Kidney tubule cell (primary cell): ENCODE measurements around the gene PSMG3.
"Not testable (repeated sequence)": the region's sequence is repeated elsewhere in the genome, so short reads cannot be mapped to it uniquely, and the experiment has no call there.

Experiments used
- DNase-seq: peaks from one replicate; pipeline ENCODE4 v3.0.0-alpha.2; 2018; ENCODE audit warnings: low spot score

The PSMG3 gene

DNA sequence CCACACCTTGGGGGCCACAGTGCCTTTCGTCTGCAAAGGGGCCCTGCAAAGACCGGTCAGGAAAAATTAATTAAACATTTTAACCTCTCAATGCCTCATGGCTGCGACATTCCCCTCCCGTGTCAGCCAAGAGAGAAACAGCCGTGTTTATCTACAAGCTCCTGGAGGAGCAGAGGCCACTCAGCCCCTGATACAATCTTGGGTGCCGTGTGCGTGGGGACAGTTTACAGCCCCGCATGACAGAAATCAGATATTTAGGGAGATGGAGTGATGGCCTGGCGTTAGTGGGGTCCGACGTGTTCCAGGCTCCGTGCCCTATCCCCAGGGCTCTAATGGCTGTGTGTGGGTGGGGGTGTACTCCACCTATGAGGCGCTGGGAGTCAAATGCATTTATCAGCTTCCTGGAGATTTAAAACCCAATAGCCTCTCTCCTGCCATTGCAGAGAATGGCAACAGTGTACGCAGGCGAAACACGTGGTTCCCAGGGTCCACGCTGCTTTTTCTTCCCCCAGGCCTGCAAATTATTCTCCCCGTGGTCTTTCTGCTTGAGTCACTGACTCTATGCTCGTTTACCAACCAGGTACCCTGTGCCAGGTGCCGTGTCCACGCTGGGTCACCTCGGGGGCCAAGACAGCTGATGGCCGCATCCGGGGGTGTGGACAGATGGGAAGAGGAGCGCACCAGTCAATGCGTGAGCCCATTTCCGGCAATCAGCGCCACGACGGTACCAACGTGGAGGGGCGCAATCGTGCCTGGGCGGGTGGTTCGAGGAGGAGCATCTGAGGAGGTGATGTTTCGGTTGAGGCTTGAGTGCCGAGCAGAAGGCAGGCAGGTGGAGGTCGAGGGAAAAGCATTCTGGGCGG is 26.6 kb upstream of the PSMG3 start:
- no peak for DNase-seq

DNA sequence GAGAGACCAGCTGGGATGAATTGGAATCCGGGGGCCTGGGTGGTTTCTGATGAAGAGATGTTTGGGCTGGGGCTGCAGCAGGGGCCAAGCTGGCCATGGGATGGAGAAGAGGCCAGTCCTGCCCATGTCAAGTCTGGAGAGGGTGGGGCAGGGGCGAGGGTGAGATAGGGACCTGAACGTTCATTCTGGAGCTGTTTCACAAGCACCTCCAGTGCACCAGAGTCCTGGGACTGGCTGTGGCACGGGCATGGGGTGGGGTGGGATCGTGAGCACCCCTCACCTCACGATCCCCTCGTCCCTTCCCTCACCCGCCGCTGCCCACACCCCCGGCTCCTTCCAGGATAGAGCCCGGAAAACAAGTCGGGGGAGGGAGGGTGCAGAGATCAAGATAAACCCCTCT is 25.8 kb upstream of the PSMG3 start:
- DNase-seq, result no peak

DNA sequence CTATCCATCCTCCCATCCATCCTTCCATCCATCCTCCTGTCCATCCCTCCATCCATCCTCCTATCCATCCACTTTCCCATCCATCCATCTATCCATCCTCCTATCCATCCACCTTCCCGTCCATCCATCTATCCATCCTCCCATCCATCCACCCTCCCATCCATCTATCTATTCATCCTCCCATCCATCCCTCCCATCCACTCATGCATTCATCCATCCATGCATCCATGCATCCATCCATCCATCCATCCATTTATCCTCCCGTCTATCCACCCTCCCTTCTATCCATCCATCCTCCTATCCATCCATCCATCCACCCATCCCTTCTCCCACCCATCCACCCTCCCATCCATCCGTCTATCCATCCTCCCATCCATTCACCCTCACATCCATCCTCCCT is 25.2 kb upstream of the PSMG3 start:
- no peak for DNase-seq

DNA sequence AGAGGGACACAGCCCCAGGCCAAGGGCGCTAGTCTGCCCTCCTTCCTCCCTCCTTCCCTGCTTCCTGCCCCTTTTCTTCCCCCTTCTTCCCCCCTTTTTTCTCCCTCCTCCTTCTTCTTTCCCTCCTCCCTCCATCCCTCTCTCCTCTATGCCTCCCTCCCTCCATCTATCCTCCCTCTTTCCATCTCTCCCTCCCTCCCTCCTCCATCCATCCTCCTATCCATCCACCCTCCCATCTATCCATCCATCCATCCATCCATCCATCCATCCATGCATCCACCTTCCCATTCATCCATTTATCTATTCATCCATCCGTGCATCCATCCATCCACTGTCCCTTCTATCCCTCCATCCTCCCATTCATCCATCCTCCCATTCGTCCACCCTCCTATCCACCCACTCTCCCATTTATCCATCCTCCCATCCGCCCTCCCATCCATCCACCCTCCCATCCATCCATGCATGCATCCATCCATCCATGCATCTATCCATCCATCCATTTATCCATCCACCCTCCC is 24.1 kb upstream of the PSMG3 start:
- no peak for DNase-seq

DNA sequence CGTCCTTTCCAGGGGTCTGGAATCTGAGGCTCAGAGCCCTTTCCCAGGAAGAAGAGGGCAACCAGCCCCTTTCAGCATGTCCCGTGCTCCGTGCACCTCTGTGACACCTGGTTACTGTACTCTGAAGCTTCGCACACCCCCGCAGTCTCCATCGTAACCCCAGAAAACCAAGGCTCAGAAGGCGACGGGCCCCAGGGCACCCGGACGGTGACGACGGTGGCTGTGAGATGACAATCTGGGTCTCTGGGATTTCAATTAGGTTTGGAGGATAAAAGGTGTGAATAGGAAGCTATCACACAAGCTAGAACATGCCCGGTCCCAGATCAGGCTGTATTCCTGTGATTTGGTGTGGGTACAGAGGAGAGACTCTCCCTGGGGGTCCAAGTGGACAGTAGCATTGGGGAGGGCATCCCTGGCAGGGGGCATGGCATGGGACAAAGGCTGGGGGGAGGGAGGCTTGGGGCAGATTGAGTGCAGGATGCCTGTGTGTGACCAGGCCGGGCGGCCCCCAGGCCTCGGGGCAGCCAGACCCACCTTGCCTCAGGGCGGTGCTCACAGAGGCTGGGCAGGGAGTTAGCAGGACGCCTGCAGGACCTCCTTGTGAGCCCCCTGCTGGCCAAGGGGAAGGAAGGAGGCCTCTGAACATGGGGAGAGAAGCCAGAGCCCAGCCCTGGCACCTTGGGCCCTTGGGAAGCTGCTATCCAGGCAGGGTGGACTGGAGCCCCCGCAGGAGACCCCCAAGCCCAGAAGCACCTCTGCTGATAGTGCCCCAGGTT is 23.4 kb upstream of the PSMG3 start:
- no peak for DNase-seq

DNA sequence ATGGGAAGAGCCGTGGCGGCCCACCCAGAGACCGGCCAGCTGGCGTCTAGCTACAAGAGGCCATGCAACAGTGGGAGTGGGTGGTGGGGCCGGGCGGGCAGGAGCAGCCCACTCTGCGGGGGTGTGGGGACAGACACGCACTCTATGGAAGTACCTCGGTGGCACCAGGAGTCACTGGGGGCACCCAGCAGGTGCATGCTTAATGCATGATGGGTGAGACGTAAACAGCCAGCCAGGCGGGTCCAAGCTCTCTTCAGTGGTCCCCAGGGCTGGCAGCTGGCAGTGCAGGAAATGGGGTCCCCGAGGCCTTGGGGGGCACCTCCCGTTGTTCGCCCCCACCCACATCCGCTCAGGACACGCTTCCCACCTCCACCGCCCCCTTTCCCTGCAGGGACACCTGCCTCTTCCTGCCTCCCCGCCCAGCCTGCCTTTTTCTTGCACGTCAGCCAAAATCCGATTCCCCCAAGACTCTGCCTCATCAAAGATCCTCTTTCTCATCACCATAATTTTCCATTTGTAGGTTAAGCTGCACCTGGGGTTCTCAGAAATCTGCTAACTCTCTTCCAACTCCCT is 22.6 kb upstream of the PSMG3 start:
- DNase-seq, result no peak

DNA sequence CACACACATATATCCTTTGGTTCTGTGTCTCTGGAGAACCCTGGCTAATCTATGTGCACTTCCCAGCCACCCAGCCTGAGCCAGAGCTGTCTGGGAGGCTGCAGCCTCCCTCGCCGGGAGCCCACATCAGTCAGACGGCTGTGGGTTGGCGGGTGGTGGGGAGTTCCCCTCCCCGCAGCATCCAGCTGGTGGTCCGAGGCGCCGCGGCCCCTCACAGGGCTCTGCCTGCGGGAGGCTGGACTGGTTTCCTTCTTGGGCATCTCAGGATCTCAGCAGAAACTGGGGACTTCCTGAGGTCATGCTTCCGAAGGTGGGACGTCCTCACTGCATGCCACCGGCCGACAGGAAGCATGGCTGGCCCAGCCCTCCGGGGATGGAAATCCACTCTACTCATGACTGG is 22.0 kb upstream of the PSMG3 start:
- no peak for DNase-seq

DNA sequence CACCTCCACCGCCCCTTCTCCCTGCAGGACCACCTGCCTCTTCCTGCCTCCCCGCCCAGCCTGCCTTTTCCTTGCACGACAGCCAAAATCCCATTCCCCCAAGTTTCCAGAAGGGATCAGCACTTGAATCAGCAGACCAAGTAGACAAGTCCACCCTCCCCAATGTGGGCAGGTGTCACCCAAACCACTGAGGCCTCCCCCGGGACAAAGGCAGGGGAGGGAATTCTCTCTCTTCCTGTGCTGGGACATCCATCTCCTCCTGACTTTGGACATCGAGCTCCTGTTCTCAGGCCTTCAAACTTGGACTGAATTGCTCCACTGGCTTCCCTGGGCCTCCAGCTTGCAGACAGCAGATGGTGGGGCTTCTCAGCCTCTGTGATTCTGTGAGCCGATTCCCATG is 21.6 kb upstream of the PSMG3 start:
- DNase-seq, result no peak

DNA sequence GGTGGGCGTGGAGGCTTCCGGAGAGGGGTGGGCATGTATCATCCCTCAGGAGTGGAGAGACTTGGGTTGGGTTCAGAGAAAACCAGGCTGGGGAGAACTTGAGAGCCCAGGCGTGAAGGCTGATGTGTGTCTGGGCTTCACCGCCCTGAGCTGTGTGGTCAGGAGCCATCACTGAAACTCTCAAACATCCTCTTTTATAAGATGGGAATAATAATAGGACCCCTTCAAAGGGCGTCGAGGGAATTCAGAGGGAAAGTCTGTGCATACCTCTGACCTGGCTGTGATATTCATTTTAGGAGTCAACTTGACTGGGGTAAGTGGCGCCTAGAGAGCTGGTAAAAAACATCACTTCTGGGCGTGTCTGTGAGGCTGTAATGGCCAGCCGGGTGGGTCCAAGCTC is 21.1 kb upstream of the PSMG3 start:
- no peak for DNase-seq

DNA sequence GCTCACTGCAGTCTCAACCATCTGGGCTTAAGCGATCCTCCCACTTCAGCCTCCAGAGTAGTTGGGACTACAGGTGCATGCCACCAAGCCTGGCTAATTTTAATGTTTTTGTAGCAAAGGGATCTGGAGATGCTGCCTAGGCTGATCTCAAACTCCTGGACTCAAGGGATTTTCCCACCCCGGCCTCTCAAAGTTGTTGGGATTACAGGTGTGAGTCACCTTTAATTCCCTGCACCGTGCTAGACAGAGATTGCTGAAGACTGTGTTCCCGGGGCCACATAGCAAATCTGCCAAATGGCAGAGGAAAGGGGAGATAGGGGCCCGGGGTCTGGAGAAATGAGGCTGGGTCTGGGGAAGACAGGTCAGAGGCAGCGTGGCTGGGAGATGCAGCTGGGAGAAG is 20.6 kb upstream of the PSMG3 start:
- no peak for DNase-seq

DNA sequence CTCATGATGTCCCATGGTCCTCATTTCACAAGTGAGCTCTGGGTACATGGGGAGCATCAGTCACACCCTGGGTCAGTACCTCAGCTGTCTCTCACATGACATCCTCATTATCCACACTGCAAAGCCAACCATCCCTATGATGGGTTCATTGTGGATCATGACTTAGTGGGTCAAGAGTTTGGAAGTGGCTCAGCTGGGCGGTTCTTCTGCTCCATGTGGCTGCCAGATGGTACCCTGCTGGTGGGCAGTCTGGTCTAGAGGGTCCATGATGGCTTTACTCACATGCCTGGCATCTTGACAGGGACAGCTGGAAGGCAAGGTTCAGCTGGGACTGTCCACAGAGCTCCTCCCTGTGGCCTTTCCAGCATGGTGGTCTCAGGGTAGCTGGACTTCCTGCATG is 19.1 kb upstream of the PSMG3 start:
- DNase-seq, result no peak

DNA sequence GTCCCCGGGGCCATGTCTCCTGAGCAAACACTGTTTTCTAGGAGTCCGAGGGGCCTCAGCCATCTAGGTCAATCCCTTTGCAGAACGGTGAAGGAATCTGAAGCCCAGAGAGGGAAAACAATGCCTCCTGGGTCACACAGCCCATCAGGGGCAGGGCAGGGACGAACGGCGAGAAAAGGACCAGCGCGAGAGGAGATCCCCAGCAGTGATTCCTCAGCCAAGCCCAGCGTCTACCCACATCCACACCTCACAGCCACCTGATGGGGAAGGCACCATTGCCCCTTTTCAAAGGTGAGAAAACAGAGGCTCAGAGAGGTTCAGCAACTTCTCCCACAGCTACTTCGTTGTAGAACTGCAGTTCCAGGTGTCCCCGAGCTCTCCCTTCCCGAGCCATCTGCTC is 17.9 kb upstream of the PSMG3 start:
- no peak for DNase-seq

DNA sequence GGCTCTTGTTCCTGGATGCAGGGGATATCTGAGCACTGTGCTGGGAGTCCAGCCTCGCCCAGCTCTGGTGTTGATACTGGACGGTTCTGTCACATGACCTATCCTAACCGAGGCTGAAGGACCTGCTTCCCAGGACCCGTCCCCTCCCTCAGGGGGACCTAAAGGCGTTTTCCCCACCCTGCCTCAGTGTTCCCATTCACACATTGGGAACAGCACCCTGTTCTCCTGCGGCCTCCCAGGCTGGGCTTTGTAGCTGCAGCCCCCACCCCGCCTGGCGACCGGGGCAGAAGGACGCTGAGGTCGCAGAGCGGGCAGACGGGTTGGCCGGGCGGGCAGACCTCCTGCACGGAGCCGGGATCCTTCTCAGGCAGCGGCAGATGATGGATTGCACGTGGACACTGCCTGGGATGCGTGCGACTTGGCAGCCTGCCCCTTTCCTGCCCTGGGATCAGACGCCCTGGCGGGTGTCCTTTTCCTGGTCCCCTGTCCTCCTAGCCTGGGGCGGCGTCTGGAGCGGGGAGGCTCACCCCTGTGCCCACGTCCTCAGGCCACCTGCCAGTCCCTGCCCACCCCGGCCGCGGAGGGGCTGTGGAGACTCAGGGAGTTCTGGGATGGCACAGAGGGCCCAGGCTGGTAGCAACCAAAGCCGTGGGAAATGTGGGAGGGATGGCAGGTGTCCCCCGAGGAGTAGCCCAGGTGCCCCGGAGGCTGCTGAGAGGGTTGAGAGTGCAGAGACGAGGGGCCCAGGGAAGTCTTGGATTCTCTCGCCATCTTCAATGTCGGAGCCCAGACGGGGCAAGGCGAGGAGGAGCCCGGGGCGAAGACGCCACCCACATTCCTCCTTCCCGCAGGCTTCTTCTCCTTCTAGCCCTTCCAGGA is 17.2 kb upstream of the PSMG3 start:
- no peak for DNase-seq

DNA sequence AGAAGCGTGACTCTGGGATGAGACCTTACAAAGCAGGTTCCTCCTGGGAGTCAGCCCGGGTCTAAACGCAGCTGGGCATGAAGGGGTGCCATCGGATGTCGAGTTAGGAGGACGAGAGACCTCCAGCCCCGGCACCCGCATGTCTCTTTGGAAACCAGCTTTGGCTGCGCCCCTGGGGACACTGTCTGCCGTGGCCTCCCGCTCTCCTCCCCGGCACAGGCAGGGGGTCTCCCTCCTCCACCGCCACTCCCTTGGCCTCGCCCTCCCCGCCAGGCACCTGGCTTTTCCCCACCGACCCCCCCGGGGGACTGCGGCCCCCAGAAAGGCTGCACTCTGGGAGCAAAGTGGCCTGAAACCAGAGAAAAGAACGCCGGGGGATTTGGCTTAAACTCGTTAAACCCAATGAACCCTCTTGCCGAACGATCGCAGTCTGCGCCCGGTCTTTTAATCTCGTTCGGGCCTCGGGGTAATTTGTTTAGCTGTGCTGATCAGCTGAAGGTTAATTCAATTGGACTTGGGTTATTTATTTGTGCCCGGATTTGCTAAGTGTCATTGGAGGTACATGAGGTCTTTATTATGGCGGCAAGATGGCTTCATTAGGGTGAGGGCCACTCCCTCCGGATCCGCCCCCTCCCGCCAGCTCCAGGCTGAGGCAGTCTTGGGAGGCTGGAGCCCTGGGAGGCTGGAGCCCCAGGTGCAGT is 16.4 kb upstream of the PSMG3 start:
- DNase-seq, result no peak

DNA sequence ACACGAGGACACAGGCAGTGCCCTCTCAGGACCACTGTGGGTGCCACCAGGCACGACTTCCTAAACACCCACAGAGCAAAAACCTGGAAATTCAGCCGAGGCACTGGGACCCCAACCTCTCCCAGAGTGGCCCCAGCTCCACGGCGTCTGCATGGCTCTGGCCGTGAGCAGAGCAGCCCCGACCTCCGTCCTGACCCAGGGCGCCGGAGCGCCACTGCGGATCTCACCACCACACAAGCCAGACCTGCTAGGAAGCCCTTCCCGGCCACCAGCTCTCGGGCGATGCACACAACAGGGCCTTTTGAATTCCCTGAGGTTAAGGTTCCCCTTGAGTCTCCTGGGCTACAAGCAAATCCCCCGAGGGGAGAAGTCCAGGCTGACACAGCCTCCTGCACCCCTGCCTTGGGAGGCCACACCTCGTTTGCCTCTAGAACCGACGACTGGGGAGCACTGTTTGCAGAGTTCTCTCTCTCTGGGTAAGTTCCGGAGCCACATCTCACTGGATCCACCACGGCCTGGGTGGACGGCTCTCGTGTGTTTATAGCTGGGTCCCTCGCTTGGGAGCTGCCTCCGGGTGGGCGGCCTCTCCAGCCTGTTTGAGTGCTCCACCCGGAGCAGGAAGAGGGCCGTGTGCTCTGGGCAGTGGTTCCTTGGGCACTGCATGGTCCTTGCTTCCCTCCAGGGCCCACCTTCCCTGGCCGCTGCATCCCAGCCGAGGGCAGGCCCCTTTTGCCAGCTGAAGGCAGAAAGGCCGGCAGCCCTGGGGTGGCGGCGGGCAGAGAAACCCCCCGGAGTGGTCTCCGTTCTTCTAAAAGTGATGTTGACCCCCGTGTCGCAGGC is 15.5 kb upstream of the PSMG3 start:
- no peak for DNase-seq

DNA sequence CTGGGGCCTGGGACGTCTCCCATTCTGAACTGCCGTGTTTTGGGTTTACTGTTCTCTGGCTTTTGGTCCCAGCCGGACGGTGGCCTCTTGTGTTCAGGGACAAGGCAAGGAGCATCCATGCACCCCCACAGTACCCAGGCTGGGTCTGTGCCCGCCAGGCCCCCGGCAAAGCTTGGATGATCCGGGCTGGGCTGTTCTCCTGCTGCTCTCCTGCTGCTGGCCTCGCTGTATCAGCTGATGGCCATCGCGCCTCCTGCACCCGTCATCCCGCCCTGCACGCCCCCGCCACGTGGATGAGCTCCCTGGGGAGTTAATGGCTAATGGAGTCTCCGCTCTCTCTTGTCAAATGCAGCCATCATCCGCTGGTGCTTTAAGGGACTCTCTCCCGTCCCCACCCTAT is 14.9 kb upstream of the PSMG3 start:
- DNase-seq, result no peak

DNA sequence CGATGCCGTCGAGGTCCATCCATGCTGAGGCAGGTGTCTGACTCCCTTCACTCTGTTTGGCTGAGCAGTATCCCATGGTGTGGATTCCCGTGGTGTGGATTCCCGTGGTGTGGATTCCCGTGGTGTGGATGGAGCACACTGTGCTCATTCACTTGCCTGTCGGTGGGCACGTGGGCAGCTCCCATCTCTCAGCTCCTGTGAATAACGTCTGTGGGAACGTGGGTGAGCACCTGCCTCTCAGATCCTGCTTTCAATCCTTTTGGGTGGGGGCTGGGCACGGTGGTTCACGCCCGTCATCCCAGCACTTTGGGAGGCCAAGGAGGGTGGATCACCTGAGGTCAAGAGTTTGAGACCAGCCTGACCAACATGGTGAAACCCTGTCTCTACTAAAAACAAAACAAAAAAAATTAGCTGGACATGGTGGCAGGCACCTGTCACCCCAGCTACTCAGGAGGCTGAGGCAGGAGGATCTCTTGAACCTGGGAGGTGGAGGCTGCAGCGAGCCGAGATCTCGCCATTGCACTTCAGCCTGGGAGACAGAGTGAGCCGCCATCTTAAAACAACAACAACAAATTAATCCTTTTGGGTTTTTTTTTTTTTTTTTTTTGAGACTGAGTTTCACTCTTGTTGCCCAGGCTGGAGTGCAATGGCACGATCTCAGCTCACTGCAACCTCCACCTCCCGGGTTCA is 13.6 kb upstream of the PSMG3 start:
- not testable (repeated sequence) for DNase-seq

DNA sequence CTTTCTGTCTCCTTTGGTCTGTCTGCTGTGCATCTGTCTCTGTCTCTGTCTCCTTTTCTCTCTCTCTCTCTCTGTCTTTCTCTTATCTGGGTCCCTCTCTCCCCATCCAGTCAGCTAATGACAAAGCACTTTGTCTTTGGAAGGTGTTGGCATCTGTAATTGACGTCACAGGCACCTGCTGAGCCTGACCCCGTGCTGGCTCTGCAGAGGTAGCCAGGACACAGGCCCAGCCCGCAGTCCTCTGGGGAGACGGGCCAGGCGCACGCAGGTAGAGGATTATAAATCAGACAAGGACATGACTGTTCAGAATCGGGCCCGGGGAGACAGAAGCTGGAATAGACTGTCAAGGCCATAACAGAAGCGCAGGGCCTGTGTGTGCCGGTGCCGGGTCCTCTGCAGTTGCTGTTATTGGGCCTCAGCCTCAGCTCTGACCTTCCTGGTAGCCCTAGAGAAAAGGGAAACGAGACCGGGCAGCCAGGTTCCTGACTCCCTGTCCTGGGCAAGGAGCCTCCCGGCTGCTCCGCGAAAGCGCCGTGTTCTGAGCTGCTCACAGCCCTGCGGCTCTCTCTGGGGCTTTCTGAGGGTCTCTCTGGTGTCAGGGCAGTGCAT is 10.7 kb upstream of the PSMG3 start:
- DNase-seq, result no peak
